PC-9 (cell line): ENCODE data around the gene OGA.

ENCODE experiments used
- EZH2 ChIP-seq: fragments of 200-600 bp; sonication (generic); IDR thresholded peaks from 2 replicates; pipeline ENCODE4 v1.8.0; 2017; ENCODE audit warnings: antibody characterized with exemption, low read depth
- TF ChIP-seq, protein P1 (sequence below): fragments of 200-600 bp; sonication (generic); conservative IDR thresholded peaks from 2 replicates; pipeline ENCODE4 v1.6.1; 2017; ENCODE audit warnings: mixed run types, antibody characterized with exemption, mild to moderate bottlenecking, moderate library complexity

DNA sequence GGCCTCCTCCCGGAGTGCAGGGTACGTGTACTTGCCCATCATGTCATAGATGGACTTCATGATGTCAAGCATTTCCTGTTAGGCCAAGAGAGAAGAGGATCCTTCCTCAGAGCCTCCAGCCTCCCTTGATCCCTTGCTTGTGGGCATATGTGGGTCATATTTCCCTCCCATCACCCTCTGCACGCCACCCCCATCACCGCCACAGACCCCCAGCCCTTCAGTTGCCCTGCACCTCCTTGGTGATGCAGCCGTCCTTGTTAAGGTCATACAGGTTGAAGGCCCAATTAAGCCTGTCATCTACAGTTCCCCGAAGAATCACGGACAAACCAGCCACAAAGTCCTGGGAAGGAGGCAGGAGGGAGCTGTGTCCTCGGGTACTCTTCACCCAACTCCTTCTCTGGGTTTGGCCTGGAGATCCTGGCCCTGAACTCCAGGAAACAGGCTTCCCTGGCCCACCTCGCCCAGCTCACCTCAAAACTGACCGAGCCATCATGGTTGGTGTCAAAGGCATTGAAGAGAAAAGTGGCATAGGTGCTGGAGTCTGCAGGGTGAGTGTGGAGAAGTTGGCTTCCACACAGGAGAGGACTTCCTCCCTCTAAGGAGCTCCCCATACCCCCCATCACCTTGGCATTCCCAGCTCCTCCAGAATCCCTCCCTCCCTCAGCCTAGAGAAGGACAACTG lies 9.8 kb upstream of the OGA start:
- TF ChIP-seq, protein P1, sequence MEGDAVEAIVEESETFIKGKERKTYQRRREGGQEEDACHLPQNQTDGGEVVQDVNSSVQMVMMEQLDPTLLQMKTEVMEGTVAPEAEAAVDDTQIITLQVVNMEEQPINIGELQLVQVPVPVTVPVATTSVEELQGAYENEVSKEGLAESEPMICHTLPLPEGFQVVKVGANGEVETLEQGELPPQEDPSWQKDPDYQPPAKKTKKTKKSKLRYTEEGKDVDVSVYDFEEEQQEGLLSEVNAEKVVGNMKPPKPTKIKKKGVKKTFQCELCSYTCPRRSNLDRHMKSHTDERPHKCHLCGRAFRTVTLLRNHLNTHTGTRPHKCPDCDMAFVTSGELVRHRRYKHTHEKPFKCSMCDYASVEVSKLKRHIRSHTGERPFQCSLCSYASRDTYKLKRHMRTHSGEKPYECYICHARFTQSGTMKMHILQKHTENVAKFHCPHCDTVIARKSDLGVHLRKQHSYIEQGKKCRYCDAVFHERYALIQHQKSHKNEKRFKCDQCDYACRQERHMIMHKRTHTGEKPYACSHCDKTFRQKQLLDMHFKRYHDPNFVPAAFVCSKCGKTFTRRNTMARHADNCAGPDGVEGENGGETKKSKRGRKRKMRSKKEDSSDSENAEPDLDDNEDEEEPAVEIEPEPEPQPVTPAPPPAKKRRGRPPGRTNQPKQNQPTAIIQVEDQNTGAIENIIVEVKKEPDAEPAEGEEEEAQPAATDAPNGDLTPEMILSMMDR, result no peak
- TF ChIP-seq EZH2, result no peak
